HG03103 (cell line): ENCODE data around the gene CTNNA3.

Experiments used
- ATAC-seq: cut with Tn5 transposase; IDR thresholded peaks from one replicate; pipeline ENCODE4 v1.9.1; 2021; ENCODE audit warnings: low read depth; ENCODE audit not compliant: unreplicated experiment

CTNNA3 gene

GRCh38 chr10:67072654-67073053 is 623.3 kb downstream of the CTNNA3 start:
- ATAC-seq: no peak

- no peak for ATAC-seq
Observed at GRCh38 chr10:67050415-67050814, 645.6 kb downstream of the CTNNA3 start.

- ATAC-seq: no peak
Observed at GRCh38 chr10:67049988-67050387, 646.0 kb downstream of the CTNNA3 start.

- ATAC-seq: no peak
Observed at GRCh38 chr10:67046507-67046906, 649.5 kb downstream of the CTNNA3 start.

GRCh38 chr10:67045404-67045803 is 650.6 kb downstream of the CTNNA3 start:
- ATAC-seq: no peak

- ATAC-seq: no peak
Observed at GRCh38 chr10:67043041-67043440, 653.0 kb downstream of the CTNNA3 start.

GRCh38 chr10:67036808-67037207 is 659.2 kb downstream of the CTNNA3 start:
- ATAC-seq: no peak

GRCh38 chr10:67033878-67034277 is 662.1 kb downstream of the CTNNA3 start:
- ATAC-seq: no peak

GRCh38 chr10:67022099-67022498 is 673.9 kb downstream of the CTNNA3 start:
- ATAC-seq: no peak

- no peak for ATAC-seq
Observed at GRCh38 chr10:67017218-67017617, 678.8 kb downstream of the CTNNA3 start.

- no peak for ATAC-seq
Observed at GRCh38 chr10:67015225-67015624, 680.8 kb downstream of the CTNNA3 start.

- no peak for ATAC-seq
Observed at GRCh38 chr10:67011981-67012380, 684.0 kb downstream of the CTNNA3 start.

GRCh38 chr10:67011480-67011879 is 684.5 kb downstream of the CTNNA3 start:
- no peak for ATAC-seq

- no peak for ATAC-seq
Observed at GRCh38 chr10:67005981-67006380, 690.0 kb downstream of the CTNNA3 start.

GRCh38 chr10:67004690-67005089 is 691.3 kb downstream of the CTNNA3 start:
- ATAC-seq: no peak

- ATAC-seq: no peak
Observed at GRCh38 chr10:66999762-67000545, 696.0 kb downstream of the CTNNA3 start.

- no peak for ATAC-seq
Observed at GRCh38 chr10:66996996-66997395, 699.0 kb downstream of the CTNNA3 start.

GRCh38 chr10:66990143-66990830 is 705.7 kb downstream of the CTNNA3 start:
- ATAC-seq: no peak

GRCh38 chr10:66983475-66983818 is 712.5 kb downstream of the CTNNA3 start:
- ATAC-seq: no peak

GRCh38 chr10:66982792-66983474 is 713.1 kb downstream of the CTNNA3 start:
- ATAC-seq: no peak

- ATAC-seq: no peak
Observed at GRCh38 chr10:66982053-66982420, 714.0 kb downstream of the CTNNA3 start.
